Activated CD4-positive, alpha-beta T cell treated with anti-CD3 and anti-CD28 coated beads for 36 hours (primary cell): ENCODE data around the gene CDH3. TPM values are rescaled to one million over a fixed set of nuclear protein-coding genes. Genes with fewer than 3 reads are reported as not detected.

Experiments
- ATAC-seq: fragments of 200-7000 bp; cut with Tn5 transposase; one replicate; pipeline ENCODE4 v1.10.0; 2021; ENCODE audit warnings: mild to moderate bottlenecking, moderate library complexity
- CTCF ChIA-PET: fragments of 350-600 bp; sonication (Branson Sonifier 250); formaldehyde crosslinking; loops from one replicate; lab custom pipeline; 2021; ENCODE audit warnings: antibody characterized with exemption; lab: Charles Lee
- POLR2A ChIA-PET: fragments of 350-600 bp; sonication (Branson Sonifier 250); formaldehyde crosslinking; loops from one replicate; lab custom pipeline; 2021; ENCODE audit warnings: antibody characterized with exemption, inconsistent platforms; lab: Charles Lee
- DNase-seq: peaks from one replicate; pipeline ENCODE4 v3.0.0-alpha.2; 2020
- H3K27ac Mint-ChIP-seq: one replicate; pipeline ENCODE4 v1.8.0; 2021; ENCODE audit warnings: mixed read lengths
- H3K27me3 Mint-ChIP-seq: one replicate; pipeline ENCODE4 v1.8.0; 2021; ENCODE audit warnings: mixed read lengths
- H3K36me3 Mint-ChIP-seq: one replicate; pipeline ENCODE4 v1.8.0; 2021; ENCODE audit warnings: low read depth, mixed read lengths
- H3K4me1 Mint-ChIP-seq: one replicate; pipeline ENCODE4 v1.8.0; 2021; ENCODE audit warnings: mixed read lengths
- H3K4me3 Mint-ChIP-seq: one replicate; pipeline ENCODE4 v1.8.0; 2021; ENCODE audit warnings: mild to moderate bottlenecking, moderate library complexity, mixed read lengths
- H3K9me3 Mint-ChIP-seq: one replicate; pipeline ENCODE4 v1.8.0; 2021; ENCODE audit warnings: low read depth, mixed read lengths
- intact Hi-C, 2 experiments: fragments of 100-400 bp; cut with DNase I in 1 of 2; cut with micrococcal nuclease in 1 of 2; formaldehyde crosslinking; loops; one replicate each; pipeline versions ENCODE4 v1.14.2 to v1.15.1; 2022 to 2024; cut with DNase I, micrococcal nuclease
- total RNA-seq, 2 experiments: library from RNA; stranded (reverse); gene quantifications; one replicate each; pipeline ENCODE4 v1.2.3, GENCODE V29; 2021

CDH3 gene
- total RNA-seq: 1 to 10 TPM; 7.3 to 9.1 TPM

DNA sequence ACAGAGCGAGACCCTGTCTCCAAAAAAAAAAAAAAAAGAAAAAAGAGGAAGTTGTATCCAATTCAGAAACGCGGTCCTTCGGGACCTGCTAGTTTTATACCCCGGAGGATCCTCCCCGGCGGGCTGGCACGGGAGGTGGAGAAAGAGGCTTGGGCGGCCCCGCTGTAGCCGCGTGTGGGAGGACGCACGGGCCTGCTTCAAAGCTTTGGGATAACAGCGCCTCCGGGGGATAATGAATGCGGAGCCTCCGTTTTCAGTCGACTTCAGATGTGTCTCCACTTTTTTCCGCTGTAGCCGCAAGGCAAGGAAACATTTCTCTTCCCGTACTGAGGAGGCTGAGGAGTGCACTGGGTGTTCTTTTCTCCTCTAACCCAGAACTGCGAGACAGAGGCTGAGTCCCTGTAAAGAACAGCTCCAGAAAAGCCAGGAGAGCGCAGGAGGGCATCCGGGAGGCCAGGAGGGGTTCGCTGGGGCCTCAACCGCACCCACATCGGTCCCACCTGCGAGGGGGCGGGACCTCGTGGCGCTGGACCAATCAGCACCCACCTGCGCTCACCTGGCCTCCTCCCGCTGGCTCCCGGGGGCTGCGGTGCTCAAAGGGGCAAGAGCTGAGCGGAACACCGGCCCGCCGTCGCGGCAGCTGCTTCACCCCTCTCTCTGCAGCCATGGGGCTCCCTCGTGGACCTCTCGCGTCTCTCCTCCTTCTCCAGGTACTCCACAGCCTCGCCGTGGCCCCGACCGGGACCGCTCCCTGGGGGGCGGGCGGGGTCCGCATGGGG, at the start of gene CDH3:
CDH3 (plus strand) TSS at position 596 of the 779 bp plus-strand sequence; CDS start at position 666, 70 bp downstream.
- peak within 1 kb of the TSS; percentile 61 for H3K4me3 Mint-ChIP-seq
- peaks cover 52% of the 10 kb centered on the region for H3K27me3 Mint-ChIP-seq
- ChIA-PET CTCF (interaction anchor here (0.6 to 1.0 kb wide), 2 partner anchors 23 to 208 kb away, joined by 3 to 4 read pairs; no protein-coding TSS in a partner anchor), POLR2A (interaction anchor here (0.6 kb wide), 2 partner anchors 158 to 484 kb away, joined by 4 to 6 read pairs; no protein-coding TSS in a partner anchor)
- no peak within 1 kb of the TSS for H3K27ac Mint-ChIP-seq
- ATAC-seq (peak; percentile 27), DNase-seq (peak; percentile 52)
- peaks cover 12% of the 10 kb centered on the region for H3K4me1 Mint-ChIP-seq
- intact Hi-C loops: loop anchor here in 1 of 2 experiments (5.0 kb wide), 1 partner anchor 118 kb away; no protein-coding TSS in a partner anchor
- H3K9me3 Mint-ChIP-seq: no peaks in the 10 kb centered on the region
- no peaks in the 10 kb centered on the region for H3K36me3 Mint-ChIP-seq

GRCh38 chr16:68596266-68596665, 48.8 kb upstream of the CDH3 start:
- ChIA-PET POLR2A (no interaction called here), CTCF (interaction anchor here (1.0 kb wide), 1 partner anchor 204 kb away, joined by 3 read pairs; no protein-coding TSS in a partner anchor)
- no peak overlapping the region for H3K4me3 Mint-ChIP-seq
- ATAC-seq: no peak
- H3K4me1 Mint-ChIP-seq: no peaks in the 10 kb centered on the region
- peaks cover 3% of the 10 kb centered on the region for H3K36me3 Mint-ChIP-seq
- H3K27me3 Mint-ChIP-seq: no peaks in the 10 kb centered on the region
- H3K27ac Mint-ChIP-seq: no peak overlapping the region
- intact Hi-C loops: no loop called here
- DNase-seq: no peak
- H3K9me3 Mint-ChIP-seq: peaks cover 9% of the 10 kb centered on the region

- Mint-ChIP-seq H3K4me3 (no peak overlapping the region), H3K36me3 (no peaks in the 10 kb centered on the region), H3K27me3 (no peaks in the 10 kb centered on the region), H3K4me1 (no peaks in the 10 kb centered on the region), H3K9me3 (no peaks in the 10 kb centered on the region), H3K27ac (no peak overlapping the region)
- intact Hi-C loops: no loop called here
- ChIA-PET POLR2A (interaction anchor here (0.8 kb wide), 1 partner anchor 208 kb away, joined by 3 read pairs; no protein-coding TSS in a partner anchor), CTCF (interaction anchor here (1.6 to 1.7 kb wide), 2 partner anchors 9 to 71 kb away, joined by 4 to 12 read pairs; no protein-coding TSS in a partner anchor)
- ATAC-seq (no peak), DNase-seq (no peak)
Observed at GRCh38 chr16:68599586-68599985, 45.5 kb upstream of the CDH3 start.

GRCh38 chr16:68605746-68606145, 39.4 kb upstream of the CDH3 start:
- CTCF ChIA-PET: interaction anchor here (1.6 kb wide), 1 partner anchor 15 kb away, joined by 4 read pairs; no protein-coding TSS in a partner anchor
- Mint-ChIP-seq H3K36me3 (peaks cover 2% of the 10 kb centered on the region), H3K27me3 (no peaks in the 10 kb centered on the region), H3K9me3 (no peaks in the 10 kb centered on the region), H3K4me3 (no peak overlapping the region), H3K27ac (no peak overlapping the region), H3K4me1 (no peaks in the 10 kb centered on the region)
- POLR2A ChIA-PET: no interaction called here
- DNase-seq (peak; percentile 13), ATAC-seq (peak; percentile 49)
- intact Hi-C loops: no loop called here

DNA sequence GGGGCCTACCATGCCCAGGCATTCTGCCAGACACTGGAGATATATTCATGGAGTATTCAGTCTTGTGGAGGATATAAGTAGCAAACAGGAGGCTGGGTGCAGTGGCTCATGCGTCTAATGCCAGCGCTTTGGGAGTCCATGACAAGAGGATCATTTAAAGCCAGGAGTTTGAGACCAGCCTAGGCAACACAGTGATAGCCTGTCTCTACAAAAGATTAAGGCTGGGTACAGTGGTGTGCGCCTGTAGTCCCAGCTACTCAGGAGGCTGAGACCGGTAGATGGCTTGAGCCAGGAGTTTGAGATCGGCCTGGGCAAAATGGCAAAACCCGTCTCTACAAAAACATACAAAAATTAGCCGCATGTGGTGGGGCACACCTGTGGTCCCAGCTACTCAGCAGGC, 37.7 kb upstream of the CDH3 start:
- POLR2A ChIA-PET: no interaction called here
- ATAC-seq: no peak
- Mint-ChIP-seq H3K36me3 (peaks cover 2% of the 10 kb centered on the region), H3K9me3 (peaks cover under 1% of the 10 kb centered on the region), H3K4me3 (no peak overlapping the region), H3K27me3 (no peaks in the 10 kb centered on the region), H3K4me1 (no peaks in the 10 kb centered on the region), H3K27ac (no peak overlapping the region)
- DNase-seq: no peak
- CTCF ChIA-PET: no interaction called here
- intact Hi-C loops: no loop called here

GRCh38 chr16:68608330-68608729, 36.8 kb upstream of the CDH3 start:
- Mint-ChIP-seq H3K36me3 (peaks cover 5% of the 10 kb centered on the region), H3K27ac (no peak overlapping the region), H3K9me3 (peaks cover 2% of the 10 kb centered on the region), H3K27me3 (no peaks in the 10 kb centered on the region), H3K4me3 (no peak overlapping the region), H3K4me1 (no peaks in the 10 kb centered on the region)
- ChIA-PET CTCF (no interaction called here), POLR2A (interaction anchor here (0.6 kb wide), 1 partner anchor 558 kb away, joined by 3 read pairs; no protein-coding TSS in a partner anchor)
- no peak for DNase-seq
- no peak for ATAC-seq
- intact Hi-C loops: no loop called here

DNA sequence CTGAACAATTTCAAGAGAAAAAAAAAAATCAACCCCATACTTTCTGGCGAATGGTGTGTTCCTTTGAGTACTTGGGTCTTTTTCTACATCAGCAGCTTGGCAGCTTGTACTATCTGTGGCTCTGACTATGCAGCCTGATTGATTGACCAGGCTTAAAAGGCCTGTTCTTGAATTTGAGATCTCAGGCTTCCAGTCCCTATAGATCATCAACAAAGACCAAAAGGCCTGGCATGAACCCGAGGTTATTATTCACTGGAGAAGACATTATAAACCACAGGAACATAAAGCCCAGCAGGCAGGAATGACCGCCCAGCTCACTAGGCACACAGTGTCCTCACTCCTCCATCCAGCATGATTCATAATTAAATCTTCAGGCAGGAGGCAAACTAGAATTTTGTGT, 32.1 kb upstream of the CDH3 start:
- Mint-ChIP-seq H3K4me3 (no peak overlapping the region), H3K36me3 (peaks cover 5% of the 10 kb centered on the region), H3K27ac (no peak overlapping the region), H3K9me3 (peaks cover 8% of the 10 kb centered on the region), H3K27me3 (no peaks in the 10 kb centered on the region), H3K4me1 (no peaks in the 10 kb centered on the region)
- ATAC-seq (no peak), DNase-seq (no peak)
- intact Hi-C loops: no loop called here
- POLR2A ChIA-PET: no interaction called here
- CTCF ChIA-PET: interaction anchor here (1.5 to 1.7 kb wide), 2 partner anchors 84 to 102 kb away, joined by 6 read pairs; no protein-coding TSS in a partner anchor

GRCh38 chr16:68617734-68618133, 27.4 kb upstream of the CDH3 start:
- no peak overlapping the region for H3K4me3 Mint-ChIP-seq
- ATAC-seq: no peak
- CTCF ChIA-PET: no interaction called here
- H3K27ac Mint-ChIP-seq: no peak overlapping the region
- intact Hi-C loops: no loop called here
- no peaks in the 10 kb centered on the region for H3K27me3 Mint-ChIP-seq
- POLR2A ChIA-PET: no interaction called here
- DNase-seq: no peak
- H3K36me3 Mint-ChIP-seq: no peaks in the 10 kb centered on the region
- no peaks in the 10 kb centered on the region for H3K4me1 Mint-ChIP-seq
- H3K9me3 Mint-ChIP-seq: peaks cover 6% of the 10 kb centered on the region

DNA sequence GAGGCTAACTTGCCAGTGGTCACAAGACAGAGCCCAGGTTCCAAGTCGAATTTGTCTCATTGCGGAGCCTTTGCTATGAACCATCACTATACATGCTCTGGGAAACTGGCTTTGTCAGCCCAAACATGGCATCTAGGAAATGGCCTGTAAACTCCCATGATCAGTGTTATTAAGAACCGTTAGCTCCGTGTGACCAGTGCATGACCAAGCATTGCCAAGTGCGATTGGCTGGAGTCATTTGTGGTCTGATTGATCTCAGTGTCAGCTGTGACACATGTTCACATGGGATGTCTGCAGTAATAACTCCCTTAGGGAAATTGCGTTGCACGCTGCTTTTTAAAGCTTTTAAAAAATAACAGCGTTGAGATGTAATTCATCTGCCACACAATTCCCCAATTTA, 18.6 kb upstream of the CDH3 start:
- no peak for DNase-seq
- no peaks in the 10 kb centered on the region for H3K36me3 Mint-ChIP-seq
- H3K4me1 Mint-ChIP-seq: no peaks in the 10 kb centered on the region
- no peak overlapping the region for H3K27ac Mint-ChIP-seq
- no peaks in the 10 kb centered on the region for H3K9me3 Mint-ChIP-seq
- CTCF ChIA-PET: interaction anchor here (0.5 kb wide), 1 partner anchor 109 kb away, joined by 3 read pairs; no protein-coding TSS in a partner anchor
- POLR2A ChIA-PET: no interaction called here
- H3K4me3 Mint-ChIP-seq: no peak overlapping the region
- ATAC-seq: no peak
- H3K27me3 Mint-ChIP-seq: peaks cover 6% of the 10 kb centered on the region
- intact Hi-C loops: no loop called here

- intact Hi-C loops: no loop called here
- ChIA-PET CTCF (no interaction called here), POLR2A (no interaction called here)
- no peak for ATAC-seq
- H3K27me3 Mint-ChIP-seq: peaks cover 9% of the 10 kb centered on the region
- DNase-seq: no peak
- no peaks in the 10 kb centered on the region for H3K9me3 Mint-ChIP-seq
- no peaks in the 10 kb centered on the region for H3K36me3 Mint-ChIP-seq
- no peaks in the 10 kb centered on the region for H3K4me1 Mint-ChIP-seq
- H3K27ac Mint-ChIP-seq: no peak overlapping the region
- H3K4me3 Mint-ChIP-seq: no peak overlapping the region
Observed at GRCh38 chr16:68627951-68628425, 17.1 kb upstream of the CDH3 start.

GRCh38 chr16:68629351-68629910, 15.7 kb upstream of the CDH3 start:
- POLR2A ChIA-PET: no interaction called here
- H3K9me3 Mint-ChIP-seq: no peaks in the 10 kb centered on the region
- ATAC-seq (no peak), DNase-seq (peak; percentile 11)
- no peak overlapping the region for H3K4me3 Mint-ChIP-seq
- H3K27ac Mint-ChIP-seq: no peak overlapping the region
- intact Hi-C loops: no loop called here
- H3K4me1 Mint-ChIP-seq: no peaks in the 10 kb centered on the region
- CTCF ChIA-PET: no interaction called here
- no peaks in the 10 kb centered on the region for H3K36me3 Mint-ChIP-seq
- peaks cover 9% of the 10 kb centered on the region for H3K27me3 Mint-ChIP-seq
